Endothelial cell (in vitro differentiated cells): Measurements from ENCODE around the gene PTPRN2. TPM values are rescaled to one million over a fixed set of nuclear protein-coding genes. Genes with fewer than 3 reads are reported as not detected.

Experiments
- DNase-seq: peaks from one replicate; pipeline ENCODE4 v3.0.0; 2021; ENCODE audit warnings: low spot score
- H3K27ac Mint-ChIP-seq: one replicate; pipeline ENCODE4 v1.8.0; 2021; ENCODE audit warnings: mixed read lengths, inconsistent platforms; ENCODE audit not compliant: unreplicated experiment
- H3K27me3 Mint-ChIP-seq: one replicate; pipeline ENCODE4 v1.8.0; 2021; ENCODE audit warnings: mild to moderate bottlenecking, moderate library complexity, mixed read lengths, inconsistent platforms; ENCODE audit not compliant: unreplicated experiment
- H3K36me3 Mint-ChIP-seq: one replicate; pipeline ENCODE4 v1.8.0; 2021; ENCODE audit warnings: mild to moderate bottlenecking, low read depth, mixed read lengths, inconsistent platforms; ENCODE audit not compliant: unreplicated experiment
- H3K4me1 Mint-ChIP-seq: one replicate; pipeline ENCODE4 v1.8.0; 2021; ENCODE audit warnings: mild to moderate bottlenecking, mixed read lengths, inconsistent platforms; ENCODE audit not compliant: unreplicated experiment
- H3K4me3 Mint-ChIP-seq: one replicate; pipeline ENCODE4 v1.8.0; 2021; ENCODE audit warnings: mild to moderate bottlenecking, mixed read lengths, inconsistent platforms; ENCODE audit not compliant: unreplicated experiment
- H3K9me3 Mint-ChIP-seq: one replicate; pipeline ENCODE4 v1.8.0; 2021; ENCODE audit warnings: mixed read lengths, inconsistent platforms; ENCODE audit not compliant: unreplicated experiment
- CTCF ChIP-seq: fragments of 200-600 bp; sonication (generic); IDR thresholded peaks from one replicate; pipeline ENCODE4 v1.5.0; 2021; ENCODE audit warnings: antibody characterized with exemption; ENCODE audit not compliant: unreplicated experiment
- total RNA-seq: library from RNA; stranded (reverse); fragmentation: NEBNext Ultra II Directional; extraction: Animal tissue kit (Norgen Biotek cat#: 25700); gene quantifications from one replicate; pipeline ENCODE4 v1.2.1, GENCODE V29; 2021; ENCODE audit not compliant: unreplicated experiment

The PTPRN2 gene
- total RNA-seq, 1 donor from 2014 or later: 0.18 TPM

GRCh38 chr7:157719008-157719682 lies 868.5 kb downstream of the PTPRN2 start:
- Mint-ChIP-seq H3K4me3 (no peak overlapping the region), H3K27me3 (peaks cover 18% of the 10 kb centered on the region), H3K36me3 (peaks cover 18% of the 10 kb centered on the region), H3K4me1 (no peaks in the 10 kb centered on the region), H3K9me3 (peaks cover 32% of the 10 kb centered on the region), H3K27ac (no peak overlapping the region)
- TF ChIP-seq CTCF: no peak
- no peak for DNase-seq

- no peak for TF ChIP-seq CTCF
- Mint-ChIP-seq H3K27me3 (peaks cover 14% of the 10 kb centered on the region), H3K9me3 (peaks cover 31% of the 10 kb centered on the region), H3K4me1 (no peaks in the 10 kb centered on the region), H3K36me3 (peaks cover 18% of the 10 kb centered on the region), H3K27ac (no peak overlapping the region), H3K4me3 (no peak overlapping the region)
- DNase-seq: no peak
These were observed 869.2 kb downstream of the PTPRN2 start for GRCh38 chr7:157718303-157719007.

- Mint-ChIP-seq H3K9me3 (peaks cover 27% of the 10 kb centered on the region), H3K27ac (no peak overlapping the region), H3K27me3 (peaks cover 12% of the 10 kb centered on the region), H3K36me3 (peaks cover 18% of the 10 kb centered on the region), H3K4me3 (no peak overlapping the region), H3K4me1 (no peaks in the 10 kb centered on the region)
- no peak for DNase-seq
- no peak for TF ChIP-seq CTCF
These were observed 870.1 kb downstream of the PTPRN2 start for GRCh38 chr7:157717211-157718174.

GRCh38 chr7:157715938-157716280 lies 871.7 kb downstream of the PTPRN2 start:
- Mint-ChIP-seq H3K4me1 (no peaks in the 10 kb centered on the region), H3K4me3 (no peak overlapping the region), H3K9me3 (peaks cover 31% of the 10 kb centered on the region), H3K36me3 (peaks cover 21% of the 10 kb centered on the region), H3K27me3 (peaks cover 16% of the 10 kb centered on the region), H3K27ac (no peak overlapping the region)
- TF ChIP-seq CTCF: no peak
- no peak for DNase-seq
